Mesenchymal stem cell (in vitro differentiated cells and primary cell): ENCODE data around the gene CCDC50.

Experiments
- DNase-seq: peaks from one replicate; pipeline ENCODE4 v3.0.0-alpha.2; 2013
- H2AFZ ChIP-seq: one replicate; pipeline ENCODE4 v1.6.1; 2013; ENCODE audit warnings: low read depth, mild to moderate bottlenecking, control low read depth, inconsistent platforms, low read length, moderate library complexity
- H2AK5ac ChIP-seq: 2 replicates; pipeline ENCODE4 v1.6.1; 2013; ENCODE audit warnings: low read length, moderate library complexity, mild to moderate bottlenecking, inconsistent platforms; ENCODE audit not compliant: severe bottlenecking
- H2BK120ac ChIP-seq: one replicate; pipeline ENCODE4 v1.6.1; 2013; ENCODE audit warnings: low read depth, mild to moderate bottlenecking, inconsistent platforms, low read length, moderate library complexity
- H2BK12ac ChIP-seq, 2 experiments: one replicate each; pipeline ENCODE4 v1.6.1; 2013; ENCODE audit warnings: inconsistent platforms in 2 of 2, low read length in 2 of 2, mild to moderate bottlenecking in 2 of 2, moderate library complexity in 2 of 2, control low read depth in 1 of 2
- H2BK15ac ChIP-seq: one replicate; pipeline ENCODE4 v1.6.1; 2013; ENCODE audit warnings: mild to moderate bottlenecking, low read depth, inconsistent platforms; ENCODE audit not compliant: poor library complexity, severe bottlenecking
- H2BK5ac ChIP-seq: 2 replicates; pipeline ENCODE4 v1.6.1; 2013; ENCODE audit warnings: low read depth, mild to moderate bottlenecking, low read length, control low read depth, inconsistent platforms; ENCODE audit not compliant: poor library complexity, severe bottlenecking
- H3K14ac ChIP-seq, 2 experiments: one replicate each; pipeline ENCODE4 v1.6.1; 2013; ENCODE audit warnings: inconsistent platforms in 2 of 2, low read length in 2 of 2, control low read depth in 1 of 2, mild to moderate bottlenecking in 1 of 2, moderate library complexity in 1 of 2
- H3K18ac ChIP-seq, 2 experiments: one replicate each; pipeline ENCODE4 v1.6.1; 2013; ENCODE audit warnings: inconsistent platforms in 2 of 2, low read length in 2 of 2, control low read depth in 1 of 2, low read depth in 1 of 2, mild to moderate bottlenecking in 1 of 2
- H3K23ac ChIP-seq, 2 experiments: one replicate each; pipeline ENCODE4 v1.6.1; 2013; ENCODE audit warnings: inconsistent platforms in 2 of 2, low read length in 2 of 2, mild to moderate bottlenecking in 2 of 2, moderate library complexity in 2 of 2, control low read depth in 1 of 2
- H3K27ac ChIP-seq: 2 replicates; pipeline ENCODE4 v1.5.1; 2013; ENCODE audit warnings: mild to moderate bottlenecking, moderate library complexity, low read length, control low read depth, inconsistent platforms; ENCODE audit not compliant: poor library complexity, severe bottlenecking
- H3K27me3 ChIP-seq, 2 experiments: 2 replicates each; pipeline versions ENCODE4 v1.6.1 to v1.7.0; 2013; ENCODE audit warnings: low read length in 2 of 2, mild to moderate bottlenecking in 2 of 2, moderate library complexity in 2 of 2, control low read depth in 1 of 2, inconsistent platforms in 1 of 2; ENCODE audit not compliant: control insufficient read depth in 1 of 2, insufficient read depth in 1 of 2
- H3K36me3 ChIP-seq, 2 experiments: 2 replicates each; pipeline versions ENCODE4 v1.6.1 to v1.7.0; 2013; ENCODE audit warnings: low read length in 2 of 2, control low read depth in 1 of 2, inconsistent platforms in 1 of 2, low read depth in 1 of 2, mild to moderate bottlenecking in 1 of 2; ENCODE audit not compliant: insufficient read depth in 2 of 2, control insufficient read depth in 1 of 2
- H3K4ac ChIP-seq, 2 experiments: one replicate each; pipeline ENCODE4 v1.6.1; 2013; ENCODE audit warnings: inconsistent platforms in 2 of 2, low read length in 2 of 2, mild to moderate bottlenecking in 2 of 2, moderate library complexity in 2 of 2, control low read depth in 1 of 2, low read depth in 1 of 2
- H3K4me1 ChIP-seq: 2 replicates; pipeline ENCODE4 v1.6.1; 2013; ENCODE audit warnings: low read depth, low read length, control low read depth; ENCODE audit not compliant: control insufficient read depth, insufficient read depth
- H3K4me2 ChIP-seq: 2 replicates; pipeline ENCODE4 v1.6.1; 2013; ENCODE audit warnings: low read length, mild to moderate bottlenecking, inconsistent platforms; ENCODE audit not compliant: poor library complexity, severe bottlenecking
- H3K4me3 ChIP-seq, 2 experiments: 2 replicates each; pipeline versions ENCODE4 v1.5.1 to v1.7.0; 2013; ENCODE audit warnings: low read length in 2 of 2, mild to moderate bottlenecking in 2 of 2, control low read depth in 1 of 2, low read depth in 1 of 2; ENCODE audit not compliant: insufficient read depth in 1 of 2
- H3K79me1 ChIP-seq: replicated peaks from 2 replicates; pipeline ENCODE4 v1.6.1; 2013; ENCODE audit warnings: mild to moderate bottlenecking, control low read depth, low read length, inconsistent platforms; ENCODE audit not compliant: poor library complexity, severe bottlenecking
- H3K9ac ChIP-seq: 2 replicates; pipeline ENCODE4 v1.7.0; 2013; ENCODE audit warnings: mild to moderate bottlenecking, low read length, moderate library complexity
- H3K9me3 ChIP-seq: 2 replicates; pipeline ENCODE4 v1.7.0; 2013; ENCODE audit warnings: mild to moderate bottlenecking, low read length; ENCODE audit not compliant: control insufficient read depth
- H4K8ac ChIP-seq: one replicate; pipeline ENCODE4 v1.6.1; 2013; ENCODE audit warnings: inconsistent platforms, mild to moderate bottlenecking, low read length, moderate library complexity
- H4K91ac ChIP-seq: one replicate; pipeline ENCODE4 v1.6.1; 2013; ENCODE audit warnings: mild to moderate bottlenecking, low read length, inconsistent platforms
- WGBS: methylation state at CpG from one replicate; pipeline ENCODE4 v1.1.7; 2013; ENCODE audit warnings: mixed read lengths; 5-methylcytosine and 5-hydroxymethylcytosine counted together

The CCDC50 gene

DNA sequence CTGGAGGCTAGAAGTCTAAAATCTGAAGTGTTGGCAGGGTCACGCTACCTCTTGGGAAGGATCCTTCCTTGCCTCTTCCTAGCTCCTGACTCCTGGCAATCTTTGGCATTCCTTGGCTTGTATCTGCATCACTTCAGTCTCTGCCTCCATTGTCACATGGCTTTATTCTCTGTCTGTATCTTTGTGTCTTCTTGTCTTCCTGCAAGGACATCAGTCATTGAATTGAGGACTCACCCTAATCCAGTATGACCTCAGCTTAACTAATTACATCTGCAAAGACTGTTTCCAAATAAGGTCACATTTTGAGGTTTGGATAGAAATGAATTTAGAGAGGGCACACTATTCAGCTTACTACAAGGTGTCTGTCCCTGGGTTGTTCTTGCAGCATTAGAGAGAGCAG lies 32.3 kb downstream of the CCDC50 start:
- Histone ChIP-seq H4K8ac (no peak overlapping the region), H3K14ac (no peak overlapping the region), H3K4me1 (peaks cover 1% of the 10 kb centered on the region), H2AK5ac (no peak overlapping the region), H2AFZ (no peak overlapping the region), H3K18ac (no peak overlapping the region), H2BK120ac (no peak overlapping the region), H2BK15ac (no peak overlapping the region), H3K27me3 (no peaks in the 10 kb centered on the region), H3K9me3 (no peaks in the 10 kb centered on the region), H3K4me3 (no peak overlapping the region), H2BK12ac (no peak overlapping the region), H3K36me3 (peaks cover 11 to 94% of the 10 kb centered on the region in 2 experiments), H3K4ac (no peak overlapping the region), H3K9ac (no peak overlapping the region), H3K79me1 (peaks cover 21% of the 10 kb centered on the region), H3K4me2 (no peak overlapping the region), H3K23ac (no peak overlapping the region), H2BK5ac (no peak overlapping the region), H3K27ac (no peak overlapping the region), H4K91ac (no peak overlapping the region)
- 100% methylated on average over 1 of the region's 1 CpG for WGBS
- no peak for DNase-seq

GRCh38 chr3:191362037-191362436 lies 32.8 kb downstream of the CCDC50 start:
- no peak overlapping the region for H3K9ac ChIP-seq
- H2BK15ac ChIP-seq: no peak overlapping the region
- no peak overlapping the region for H3K14ac ChIP-seq
- no peak overlapping the region for H2BK5ac ChIP-seq
- no peak overlapping the region for H2AK5ac ChIP-seq
- no peak overlapping the region for H2BK120ac ChIP-seq
- H4K91ac ChIP-seq: no peak overlapping the region
- H3K27ac ChIP-seq: no peak overlapping the region
- peaks cover 11 to 99% of the 10 kb centered on the region in 2 experiments for H3K36me3 ChIP-seq
- H2AFZ ChIP-seq: no peak overlapping the region
- H3K4ac ChIP-seq: no peak overlapping the region
- H3K79me1 ChIP-seq: peaks cover 21% of the 10 kb centered on the region
- no peak overlapping the region for H3K18ac ChIP-seq
- H4K8ac ChIP-seq: no peak overlapping the region
- no peak overlapping the region for H3K23ac ChIP-seq
- H3K4me1 ChIP-seq: peaks cover under 1% of the 10 kb centered on the region
- no peak for DNase-seq
- H3K9me3 ChIP-seq: no peaks in the 10 kb centered on the region
- no peak overlapping the region for H3K4me2 ChIP-seq
- no peak overlapping the region for H2BK12ac ChIP-seq
- WGBS: 93% methylated on average over 4 of the region's 4 CpGs
- no peaks in the 10 kb centered on the region for H3K27me3 ChIP-seq
- no peak overlapping the region for H3K4me3 ChIP-seq

DNA sequence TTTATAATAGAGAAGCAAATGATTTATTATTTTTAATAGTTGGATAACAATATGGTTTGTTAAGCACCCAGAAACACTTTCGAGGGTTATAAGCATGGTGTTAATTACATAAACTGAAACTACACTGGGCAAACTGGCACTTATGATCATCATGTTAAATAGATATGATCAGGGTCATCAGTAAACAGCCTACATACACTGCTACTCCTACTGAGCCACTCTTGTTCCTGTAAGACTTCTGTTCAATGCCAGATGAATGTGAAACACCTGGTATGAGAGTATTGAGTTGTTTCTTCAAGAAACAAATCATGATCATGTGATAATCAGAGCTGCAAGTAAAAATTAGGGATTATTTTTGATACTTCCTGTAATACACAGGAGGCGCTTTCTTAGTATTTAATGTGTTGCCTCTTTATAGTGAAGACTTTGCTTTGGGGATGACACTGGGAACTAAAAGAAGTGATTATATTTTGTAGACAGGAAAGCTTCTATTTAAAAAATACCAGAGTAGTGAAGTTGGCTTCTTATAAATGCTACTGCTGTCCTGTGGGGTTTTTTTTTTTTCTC lies 33.4 kb downstream of the CCDC50 start:
- 100% methylated on average over 1 of the region's 2 CpGs for WGBS
- Histone ChIP-seq H3K27me3 (no peaks in the 10 kb centered on the region), H3K9me3 (no peaks in the 10 kb centered on the region), H2BK15ac (no peak overlapping the region), H3K4me3 (no peak overlapping the region), H4K91ac (no peak overlapping the region), H2AK5ac (no peak overlapping the region), H3K9ac (no peak overlapping the region), H2BK5ac (no peak overlapping the region), H3K4ac (no peak overlapping the region), H2BK12ac (no peak overlapping the region), H3K14ac (no peak overlapping the region), H3K4me2 (no peak overlapping the region), H3K23ac (no peak overlapping the region), H4K8ac (no peak overlapping the region), H2BK120ac (no peak overlapping the region), H3K4me1 (no peaks in the 10 kb centered on the region), H3K18ac (no peak overlapping the region), H3K36me3 (peaks cover 11 to 100% of the 10 kb centered on the region in 2 experiments), H3K79me1 (peaks cover 21% of the 10 kb centered on the region), H2AFZ (no peak overlapping the region), H3K27ac (no peak overlapping the region)
- DNase-seq: no peak

DNA sequence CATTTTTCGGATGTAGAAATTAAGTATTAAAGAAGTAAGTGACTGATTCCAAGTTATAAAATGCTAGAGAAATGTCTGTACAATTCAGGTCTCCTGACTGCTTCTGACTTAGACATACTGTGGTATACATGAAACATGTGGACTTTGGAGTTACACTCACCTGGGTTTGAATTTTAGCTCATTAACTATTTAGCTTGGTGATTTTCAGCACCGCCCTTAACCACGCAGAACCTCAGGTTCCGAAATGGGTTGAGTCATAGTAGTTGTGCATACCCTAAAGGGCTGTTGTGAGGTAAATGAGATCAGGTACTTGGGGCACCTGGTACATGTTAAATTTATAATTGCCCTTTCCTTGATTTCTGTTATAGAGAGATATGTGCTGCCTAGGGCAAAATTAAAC lies 34.0 kb downstream of the CCDC50 start:
- Histone ChIP-seq H2BK15ac (no peak overlapping the region), H3K36me3 (peaks cover 7 to 100% of the 10 kb centered on the region in 2 experiments), H3K79me1 (peaks cover 18% of the 10 kb centered on the region), H3K4ac (no peak overlapping the region), H3K9ac (no peak overlapping the region), H2AFZ (no peak overlapping the region), H2BK120ac (no peak overlapping the region), H3K18ac (no peak overlapping the region), H2BK5ac (no peak overlapping the region), H3K23ac (no peak overlapping the region), H4K91ac (no peak overlapping the region), H2BK12ac (no peak overlapping the region), H4K8ac (no peak overlapping the region), H3K14ac (no peak overlapping the region), H3K27ac (no peak overlapping the region), H3K9me3 (no peaks in the 10 kb centered on the region), H2AK5ac (no peak overlapping the region), H3K4me3 (no peak overlapping the region), H3K27me3 (no peaks in the 10 kb centered on the region), H3K4me1 (no peaks in the 10 kb centered on the region), H3K4me2 (no peak overlapping the region)
- WGBS: 95% methylated on average over 4 of the region's 4 CpGs
- DNase-seq: no peak
